Activated B cell treated with CpG ODN at 0.5 μM for 24 hours (primary cell): Measurements from ENCODE around the gene SMTN. TPM values are rescaled to one million over a fixed set of nuclear protein-coding genes. Genes with fewer than 3 reads are reported as not detected.

Source experiments
- ATAC-seq: fragments of 200-7000 bp; cut with Tn5 transposase; one replicate; pipeline ENCODE4 v1.10.0; 2021; ENCODE audit warnings: low read depth, mild to moderate bottlenecking, moderate library complexity
- CTCF ChIA-PET: fragments of 350-600 bp; sonication (Branson Sonifier 250); formaldehyde crosslinking; loops from one replicate; lab custom pipeline; 2021; ENCODE audit warnings: antibody characterized with exemption; lab: Charles Lee
- POLR2A ChIA-PET: fragments of 350-600 bp; sonication (Branson Sonifier 250); formaldehyde crosslinking; loops from one replicate; lab custom pipeline; 2021; ENCODE audit warnings: antibody characterized with exemption; lab: Charles Lee
- DNase-seq: peaks from one replicate; pipeline ENCODE4 v3.0.0; 2022
- H3K27ac Mint-ChIP-seq: one replicate; pipeline ENCODE4 v1.8.0; 2020; ENCODE audit warnings: mixed read lengths
- H3K27me3 Mint-ChIP-seq: one replicate; pipeline ENCODE4 v1.8.0; 2021; ENCODE audit warnings: mixed read lengths
- H3K36me3 Mint-ChIP-seq: one replicate; pipeline ENCODE4 v1.8.0; 2021; ENCODE audit warnings: low read depth, mixed read lengths
- H3K4me1 Mint-ChIP-seq: one replicate; pipeline ENCODE4 v1.8.0; 2021; ENCODE audit warnings: mixed read lengths
- H3K4me3 Mint-ChIP-seq: one replicate; pipeline ENCODE4 v1.8.0; 2020; ENCODE audit warnings: mild to moderate bottlenecking, mixed read lengths
- H3K9me3 Mint-ChIP-seq: one replicate; pipeline ENCODE4 v1.8.0; 2020; ENCODE audit warnings: mixed read lengths
- intact Hi-C: fragments of 100-400 bp; cut with micrococcal nuclease; formaldehyde crosslinking; loops from one replicate; pipeline ENCODE4 v1.15.1; 2024
- total RNA-seq: library from RNA; stranded (reverse); gene quantifications from 2 replicates; pipeline ENCODE4 v1.2.3, GENCODE V29; 2022
- TF ChIP-seq, protein P1 (sequence below): fragments of 200-600 bp; IDR thresholded peaks from one replicate; pipeline ENCODE4 v1.8.0; 2022; ENCODE audit warnings: antibody characterized with exemption, mild to moderate bottlenecking

The SMTN gene
- total RNA-seq, 1 donor from 2014 or later, result 3.1 TPM

DNA sequence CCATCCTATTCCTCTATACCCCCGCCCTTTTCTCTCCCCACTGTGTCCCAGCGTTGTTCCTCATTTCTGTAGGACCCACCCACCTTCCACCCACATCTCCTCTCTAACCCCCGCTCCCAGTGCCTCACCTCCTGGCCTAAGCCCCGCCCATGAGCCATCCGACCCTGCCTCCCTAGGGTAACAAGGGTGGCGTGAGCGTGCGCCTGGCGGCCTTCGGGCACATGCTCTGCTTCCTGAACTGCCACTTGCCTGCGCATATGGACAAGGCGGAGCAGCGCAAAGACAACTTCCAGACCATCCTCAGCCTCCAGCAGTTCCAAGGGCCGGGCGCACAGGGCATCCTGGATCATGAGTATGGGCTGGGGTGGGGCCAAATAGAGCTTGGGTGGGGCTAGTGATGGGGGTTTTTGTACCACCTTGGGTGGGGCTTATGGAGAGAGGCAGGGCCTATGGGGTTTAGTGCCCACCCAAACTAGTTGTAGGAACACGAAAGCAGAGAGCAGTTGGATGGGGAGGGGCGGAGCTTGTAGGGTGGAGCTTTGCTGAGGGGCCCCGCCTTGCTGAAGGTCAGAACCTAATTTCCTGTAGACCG, 46.2 kb downstream of the SMTN start:
- Mint-ChIP-seq H3K4me3 (peak overlapping the region; percentile 9), H3K9me3 (no peaks in the 10 kb centered on the region), H3K36me3 (no peaks in the 10 kb centered on the region), H3K27ac (no peak overlapping the region), H3K4me1 (peaks cover 4% of the 10 kb centered on the region), H3K27me3 (peaks cover 9% of the 10 kb centered on the region)
- intact Hi-C loops, result no loop called here
- ATAC-seq (peak; percentile 25), DNase-seq (no peak)
- POLR2A ChIA-PET, result no interaction called here
- CTCF ChIA-PET, result no interaction called here
- TF ChIP-seq, protein P1, sequence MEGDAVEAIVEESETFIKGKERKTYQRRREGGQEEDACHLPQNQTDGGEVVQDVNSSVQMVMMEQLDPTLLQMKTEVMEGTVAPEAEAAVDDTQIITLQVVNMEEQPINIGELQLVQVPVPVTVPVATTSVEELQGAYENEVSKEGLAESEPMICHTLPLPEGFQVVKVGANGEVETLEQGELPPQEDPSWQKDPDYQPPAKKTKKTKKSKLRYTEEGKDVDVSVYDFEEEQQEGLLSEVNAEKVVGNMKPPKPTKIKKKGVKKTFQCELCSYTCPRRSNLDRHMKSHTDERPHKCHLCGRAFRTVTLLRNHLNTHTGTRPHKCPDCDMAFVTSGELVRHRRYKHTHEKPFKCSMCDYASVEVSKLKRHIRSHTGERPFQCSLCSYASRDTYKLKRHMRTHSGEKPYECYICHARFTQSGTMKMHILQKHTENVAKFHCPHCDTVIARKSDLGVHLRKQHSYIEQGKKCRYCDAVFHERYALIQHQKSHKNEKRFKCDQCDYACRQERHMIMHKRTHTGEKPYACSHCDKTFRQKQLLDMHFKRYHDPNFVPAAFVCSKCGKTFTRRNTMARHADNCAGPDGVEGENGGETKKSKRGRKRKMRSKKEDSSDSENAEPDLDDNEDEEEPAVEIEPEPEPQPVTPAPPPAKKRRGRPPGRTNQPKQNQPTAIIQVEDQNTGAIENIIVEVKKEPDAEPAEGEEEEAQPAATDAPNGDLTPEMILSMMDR, result no peak

GRCh38 chr22:31128156-31128555, 47.0 kb downstream of the SMTN start:
- Mint-ChIP-seq H3K9me3 (no peaks in the 10 kb centered on the region), H3K36me3 (no peaks in the 10 kb centered on the region), H3K27me3 (peaks cover 9% of the 10 kb centered on the region), H3K27ac (peak overlapping the region; percentile 3), H3K4me1 (peaks cover 4% of the 10 kb centered on the region), H3K4me3 (no peak overlapping the region)
- no peak for ATAC-seq
- DNase-seq, result no peak
- intact Hi-C loops, result no loop called here
- CTCF ChIA-PET, result no interaction called here
- POLR2A ChIA-PET, result no interaction called here
- TF ChIP-seq, protein P1, result no peak

GRCh38 chr22:31130873-31131272, 49.8 kb downstream of the SMTN start:
- CTCF ChIA-PET, result no interaction called here
- Mint-ChIP-seq H3K27ac (no peak overlapping the region), H3K9me3 (no peaks in the 10 kb centered on the region), H3K36me3 (no peaks in the 10 kb centered on the region), H3K27me3 (peaks cover 9% of the 10 kb centered on the region), H3K4me3 (no peak overlapping the region), H3K4me1 (peaks cover 4% of the 10 kb centered on the region)
- TF ChIP-seq, protein P1, result no peak
- DNase-seq, result no peak
- ATAC-seq, result no peak
- POLR2A ChIA-PET, result interaction anchor here (0.6 kb wide), 1 partner anchor 61 kb away, joined by 3 read pairs; no protein-coding TSS in a partner anchor
- intact Hi-C loops, result no loop called here

GRCh38 chr22:31133911-31134310, 52.8 kb downstream of the SMTN start:
- POLR2A ChIA-PET, result no interaction called here

DNA sequence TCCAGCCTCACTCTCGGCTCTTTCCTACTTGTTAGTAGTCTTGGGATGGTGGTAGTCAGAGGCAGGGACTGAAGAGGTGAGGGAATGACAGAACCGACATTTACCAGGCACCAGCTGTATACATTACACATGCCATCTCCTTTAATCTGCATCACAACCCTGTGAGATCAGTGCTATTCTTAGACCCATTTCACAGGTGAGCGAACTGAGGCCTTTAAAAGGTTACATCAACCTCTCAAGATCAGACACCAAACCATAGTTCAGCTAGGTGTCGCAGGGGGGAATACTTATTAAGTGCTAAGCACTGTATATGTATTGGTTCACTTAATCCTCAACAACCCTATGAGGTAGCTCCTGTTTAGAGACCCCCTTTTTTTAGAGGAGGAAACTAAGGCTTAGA, 53.6 kb downstream of the SMTN start:
- no peak for DNase-seq
- H3K9me3 Mint-ChIP-seq, result no peaks in the 10 kb centered on the region
- no peak overlapping the region for H3K4me3 Mint-ChIP-seq
- intact Hi-C loops, result no loop called here
- ATAC-seq, result no peak
- no peak overlapping the region for H3K27ac Mint-ChIP-seq
- no peaks in the 10 kb centered on the region for H3K36me3 Mint-ChIP-seq
- peaks cover 6% of the 10 kb centered on the region for H3K27me3 Mint-ChIP-seq
- no peaks in the 10 kb centered on the region for H3K4me1 Mint-ChIP-seq
- ChIA-PET POLR2A (no interaction called here), CTCF (no interaction called here)
- TF ChIP-seq, protein P1, result no peak

More at GRCh38 chr22:31133911-31134310, 52.8 kb downstream of the SMTN start:
- intact Hi-C loops, result no loop called here
- H3K4me1 Mint-ChIP-seq, result no peaks in the 10 kb centered on the region
- DNase-seq, result no peak
- H3K9me3 Mint-ChIP-seq, result no peaks in the 10 kb centered on the region
- CTCF ChIA-PET, result no interaction called here
- no peak overlapping the region for H3K4me3 Mint-ChIP-seq
- ATAC-seq, result no peak
- no peak overlapping the region for H3K27ac Mint-ChIP-seq
- TF ChIP-seq, protein P1, result no peak
- no peaks in the 10 kb centered on the region for H3K36me3 Mint-ChIP-seq
- peaks cover 2% of the 10 kb centered on the region for H3K27me3 Mint-ChIP-seq
